ENCODE results near the gene CCDC127. TPM values are rescaled to one million over a fixed set of nuclear protein-coding genes. Genes with fewer than 3 reads are reported as not detected.

CCDC127 gene, protein sequence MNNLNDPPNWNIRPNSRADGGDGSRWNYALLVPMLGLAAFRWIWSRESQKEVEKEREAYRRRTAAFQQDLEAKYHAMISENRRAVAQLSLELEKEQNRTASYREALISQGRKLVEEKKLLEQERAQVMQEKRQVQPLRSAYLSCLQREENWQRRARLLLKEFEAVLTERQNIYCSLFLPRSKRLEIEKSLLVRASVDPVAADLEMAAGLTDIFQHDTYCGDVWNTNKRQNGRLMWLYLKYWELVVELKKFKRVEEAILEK
- 8.2 TPM for total RNA-seq

DNA sequence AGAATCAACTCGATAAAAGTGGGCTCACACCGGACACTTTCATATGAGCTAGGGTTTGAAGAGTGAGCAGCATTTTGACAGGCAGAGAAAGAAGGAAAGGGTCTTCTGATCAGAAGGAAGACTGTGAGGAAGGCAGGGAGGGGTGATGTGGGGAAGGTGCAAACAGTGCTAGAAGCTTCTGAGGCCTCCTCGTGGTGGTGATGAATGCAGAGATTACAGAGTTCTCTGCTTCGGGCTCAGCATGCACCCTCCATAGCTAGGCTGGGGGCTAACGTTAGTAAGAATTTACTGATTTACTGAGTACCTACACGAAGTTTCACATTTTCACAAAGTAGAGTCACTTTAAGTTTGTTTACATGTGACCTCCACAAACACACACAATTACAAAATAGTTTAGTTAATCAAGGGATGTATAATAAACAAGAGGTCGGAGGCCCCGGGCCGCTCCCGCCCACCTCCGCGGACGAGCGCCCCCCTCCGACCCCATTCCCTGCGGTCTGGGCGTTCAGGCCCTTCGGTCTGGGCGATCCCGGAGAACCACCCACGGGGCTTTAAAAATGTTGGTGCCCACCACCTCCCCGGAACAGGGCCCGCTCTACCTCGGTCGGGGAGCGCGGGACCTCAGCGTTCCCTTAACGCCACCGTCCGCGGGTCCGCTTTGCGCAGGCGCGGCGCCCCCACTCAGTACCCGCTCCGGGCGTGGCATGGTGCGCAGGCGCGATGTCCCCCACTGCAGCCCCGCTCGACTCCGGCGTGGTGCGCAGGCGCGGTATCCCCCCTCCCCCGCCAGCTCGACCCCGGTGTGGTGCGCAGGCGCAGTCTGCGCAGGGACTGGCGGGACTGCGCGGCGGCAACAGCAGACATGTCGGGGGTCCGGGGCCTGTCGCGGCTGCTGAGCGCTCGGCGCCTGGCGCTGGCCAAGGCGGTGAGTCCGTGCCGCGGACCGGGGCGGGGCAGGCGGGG, at the start of gene CCDC127, which contains the start of gene SDHA:
Gene CCDC127 (minus strand): TSS at position 660 of the 963 bp plus-strand sequence. CDS start 1,304 bp downstream, outside the sequence.
Gene SDHA (plus strand): TSS at position 827 of the 963 bp plus-strand sequence. CDS start 36 bp downstream, at position 863.

DNA sequence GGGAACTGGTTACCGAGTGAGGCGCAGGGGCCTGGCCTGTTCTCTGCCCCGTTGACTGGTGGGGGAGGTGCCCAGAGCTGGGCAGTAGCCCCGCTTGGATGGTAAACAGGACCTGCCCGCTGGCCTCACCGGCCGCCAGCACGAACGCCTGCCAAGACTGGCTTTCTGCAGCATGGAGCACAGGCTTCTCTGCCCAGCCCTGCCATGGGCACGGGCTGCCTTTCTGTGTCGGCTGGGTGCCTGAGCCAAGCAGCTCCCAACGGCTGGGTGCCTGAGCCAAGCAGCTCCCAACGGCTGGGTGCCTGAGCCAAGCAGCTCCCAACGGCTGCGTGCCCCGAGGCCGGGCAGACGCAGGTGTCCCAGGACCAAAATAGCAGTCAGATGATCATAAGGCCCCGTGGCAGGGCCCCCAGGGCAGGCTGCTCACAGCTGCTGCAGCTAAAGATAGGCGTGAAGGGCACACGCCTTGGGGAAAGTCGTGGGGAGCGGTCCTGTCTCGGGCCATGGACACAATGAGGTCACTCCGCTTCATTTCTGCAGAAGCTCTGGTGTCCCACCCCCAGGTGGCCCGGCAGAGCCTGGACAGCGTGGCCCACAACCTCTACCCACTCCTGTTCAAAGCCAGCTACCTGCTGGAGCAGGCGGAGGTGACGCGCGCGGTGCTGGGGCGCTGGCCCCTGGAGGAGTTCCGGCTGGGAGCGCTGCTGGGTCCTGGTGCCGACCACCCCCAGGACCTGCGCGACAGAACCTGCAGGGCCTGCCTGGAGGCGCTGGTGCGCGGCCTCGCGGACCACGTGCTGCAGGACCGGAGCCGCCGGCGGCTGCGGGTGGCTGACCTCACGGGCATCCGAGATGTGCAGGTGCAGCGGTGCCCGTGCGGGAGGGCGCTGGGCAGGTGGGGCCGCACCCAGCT, 26.7 kb downstream of the CCDC127 start, which contains the start of gene LRRC14B:
Gene LRRC14B (plus strand): TSS at position 460 of the 913 bp plus-strand sequence. CDS start 44 bp downstream, at position 504.

Other genes with a start within 250 kb of the CCDC127 start
- 10.1 TPM for gene PLEKHG4B, start 126.0 kb downstream of the CCDC127 start, total RNA-seq
- 4.1 TPM for gene LRRC14B, start 26.7 kb downstream of the CCDC127 start, total RNA-seq
- gene SDHA, start 167 bp upstream of the CCDC127 start, total RNA-seq = 115 TPM
- gene PDCD6, start 53.5 kb upstream of the CCDC127 start, total RNA-seq = 74.2 TPM
- gene AHRR, start 103.6 kb upstream of the CCDC127 start, total RNA-seq = 11.5 TPM
- 56.9 TPM for gene EXOC3, start 225.0 kb upstream of the CCDC127 start, total RNA-seq

All from camera-type eye (tissue), 1 donor.